Ovary (tissue), 3 donors: Measurements from ENCODE around the gene NRCAM.

Source experiments
- POLR2A ChIP-seq: fragments of 450-650 bp; IDR thresholded peaks from one replicate; pipeline ENCODE4 v1.6.1; 2017; ENCODE audit warnings: antibody characterized with exemption, mild to moderate bottlenecking, moderate library complexity
- TF ChIP-seq, protein P1 (sequence below), 3 donors: fragments of 450-650 bp in 2 of 3; fragments of 200-600 bp in 1 of 3; IDR thresholded peaks; one replicate each; pipeline versions ENCODE4 v1.5.1 to v1.8.0; 2016 to 2022; ENCODE audit warnings: antibody characterized with exemption in 3 of 3, mild to moderate bottlenecking in 1 of 3
- donor health status: DM: no; HTN: no; CAD: no.

GRCh38 chr7:108225531-108226181, 230.6 kb downstream of the NRCAM start:
- TF ChIP-seq, protein P1, sequence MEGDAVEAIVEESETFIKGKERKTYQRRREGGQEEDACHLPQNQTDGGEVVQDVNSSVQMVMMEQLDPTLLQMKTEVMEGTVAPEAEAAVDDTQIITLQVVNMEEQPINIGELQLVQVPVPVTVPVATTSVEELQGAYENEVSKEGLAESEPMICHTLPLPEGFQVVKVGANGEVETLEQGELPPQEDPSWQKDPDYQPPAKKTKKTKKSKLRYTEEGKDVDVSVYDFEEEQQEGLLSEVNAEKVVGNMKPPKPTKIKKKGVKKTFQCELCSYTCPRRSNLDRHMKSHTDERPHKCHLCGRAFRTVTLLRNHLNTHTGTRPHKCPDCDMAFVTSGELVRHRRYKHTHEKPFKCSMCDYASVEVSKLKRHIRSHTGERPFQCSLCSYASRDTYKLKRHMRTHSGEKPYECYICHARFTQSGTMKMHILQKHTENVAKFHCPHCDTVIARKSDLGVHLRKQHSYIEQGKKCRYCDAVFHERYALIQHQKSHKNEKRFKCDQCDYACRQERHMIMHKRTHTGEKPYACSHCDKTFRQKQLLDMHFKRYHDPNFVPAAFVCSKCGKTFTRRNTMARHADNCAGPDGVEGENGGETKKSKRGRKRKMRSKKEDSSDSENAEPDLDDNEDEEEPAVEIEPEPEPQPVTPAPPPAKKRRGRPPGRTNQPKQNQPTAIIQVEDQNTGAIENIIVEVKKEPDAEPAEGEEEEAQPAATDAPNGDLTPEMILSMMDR (IDR thresholded peaks at IDR 0.05), result no peak
- no peak for TF ChIP-seq POLR2A
